ENCODE data around the gene QDPR. TPM values are rescaled to one million over a fixed set of nuclear protein-coding genes. Genes with fewer than 3 reads are reported as not detected.

QDPR gene
- total RNA-seq, 2 donors from 2014 or later, result 11.4 to 18.9 TPM

DNA sequence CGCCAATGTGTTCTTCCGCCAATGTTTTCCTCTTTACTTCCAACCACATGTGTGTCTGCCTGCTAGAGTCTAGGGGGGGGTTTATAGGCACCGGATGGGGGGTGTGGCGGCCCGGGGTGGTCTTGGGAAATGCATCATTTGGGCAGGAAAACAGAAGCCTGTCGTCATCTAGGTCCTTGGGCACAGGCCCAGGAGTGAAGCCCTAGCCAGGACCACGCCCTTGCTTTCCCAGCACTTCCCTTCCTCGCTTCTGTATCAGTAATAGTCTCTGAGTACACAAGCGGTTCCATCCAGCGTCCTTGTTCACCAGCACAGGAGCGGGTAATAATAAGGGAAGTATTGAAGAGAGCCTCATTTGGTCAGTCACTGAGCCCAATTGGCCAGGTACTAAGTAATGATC is 74.5 kb downstream of the QDPR start:
- H3K36me3 ChIP-seq, result no peaks in the 10 kb centered on the region
- intact Hi-C loops (cut with DNase I), result no loop called here
- no peak for DNase-seq (ENCODE audit: low spot score)
- H3K4me3 ChIP-seq, result no peak overlapping the region
- H3K9me3 ChIP-seq, result no peaks in the 10 kb centered on the region
- WGBS, result 94% methylated on average over 11 of the region's 11 CpGs
- H3K4me1 ChIP-seq (replicated peaks), result no peaks in the 10 kb centered on the region
- TF ChIP-seq POLR2AphosphoS5 (IDR thresholded peaks at IDR 0.05) (no peak), POLR2A (IDR thresholded peaks at IDR 0.05) (no peak)
- TF ChIP-seq, protein P1, sequence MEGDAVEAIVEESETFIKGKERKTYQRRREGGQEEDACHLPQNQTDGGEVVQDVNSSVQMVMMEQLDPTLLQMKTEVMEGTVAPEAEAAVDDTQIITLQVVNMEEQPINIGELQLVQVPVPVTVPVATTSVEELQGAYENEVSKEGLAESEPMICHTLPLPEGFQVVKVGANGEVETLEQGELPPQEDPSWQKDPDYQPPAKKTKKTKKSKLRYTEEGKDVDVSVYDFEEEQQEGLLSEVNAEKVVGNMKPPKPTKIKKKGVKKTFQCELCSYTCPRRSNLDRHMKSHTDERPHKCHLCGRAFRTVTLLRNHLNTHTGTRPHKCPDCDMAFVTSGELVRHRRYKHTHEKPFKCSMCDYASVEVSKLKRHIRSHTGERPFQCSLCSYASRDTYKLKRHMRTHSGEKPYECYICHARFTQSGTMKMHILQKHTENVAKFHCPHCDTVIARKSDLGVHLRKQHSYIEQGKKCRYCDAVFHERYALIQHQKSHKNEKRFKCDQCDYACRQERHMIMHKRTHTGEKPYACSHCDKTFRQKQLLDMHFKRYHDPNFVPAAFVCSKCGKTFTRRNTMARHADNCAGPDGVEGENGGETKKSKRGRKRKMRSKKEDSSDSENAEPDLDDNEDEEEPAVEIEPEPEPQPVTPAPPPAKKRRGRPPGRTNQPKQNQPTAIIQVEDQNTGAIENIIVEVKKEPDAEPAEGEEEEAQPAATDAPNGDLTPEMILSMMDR (IDR thresholded peaks at IDR 0.05), result no peak
- no peak overlapping the region for H3K27ac ChIP-seq
- no peaks in the 10 kb centered on the region for H3K27me3 ChIP-seq (replicated peaks; ENCODE audit: insufficient read depth)

DNA sequence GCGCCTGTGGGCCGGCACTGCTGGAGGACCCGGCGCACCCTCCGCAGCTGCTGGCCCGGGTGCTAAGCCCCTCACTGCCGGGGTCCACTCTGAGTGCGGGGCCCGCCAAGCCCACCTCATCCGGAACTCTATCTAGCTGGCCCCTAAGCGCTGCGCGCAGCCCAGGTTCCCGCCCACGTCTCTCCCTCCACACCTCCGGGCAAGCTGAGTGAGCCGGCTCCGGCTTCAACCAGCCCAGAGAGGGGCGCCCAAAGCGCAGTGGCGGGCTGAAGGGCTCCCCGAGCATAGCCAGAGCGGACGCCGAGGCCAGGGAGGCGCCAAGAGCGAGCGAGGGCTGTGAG is 75.2 kb downstream of the QDPR start:
- WGBS, result 98% methylated on average over 27 of the region's 28 CpGs
- Histone ChIP-seq H3K4me3 (no peak overlapping the region), H3K36me3 (no peaks in the 10 kb centered on the region), H3K27ac (no peak overlapping the region), H3K27me3 (replicated peaks; ENCODE audit: insufficient read depth) (no peaks in the 10 kb centered on the region), H3K4me1 (replicated peaks) (no peaks in the 10 kb centered on the region), H3K9me3 (no peaks in the 10 kb centered on the region)
- no peak for DNase-seq (ENCODE audit: low spot score)
- intact Hi-C loops (cut with DNase I), result no loop called here
- TF ChIP-seq, protein P1 (IDR thresholded peaks at IDR 0.05), result no peak
- TF ChIP-seq POLR2AphosphoS5 (IDR thresholded peaks at IDR 0.05) (no peak), POLR2A (IDR thresholded peaks at IDR 0.05) (no peak)

Other genes starting within 250 kb of the QDPR start
- gene CLRN2, start 3.1 kb upstream of the QDPR start, total RNA-seq, result not detected
- 10 to 100 TPM; 55.8 to 98.1 TPM for gene LAP3, start 65.1 kb upstream of the QDPR start, total RNA-seq
- gene MED28, start 102.6 kb upstream of the QDPR start, total RNA-seq, result 10 to 100 TPM; 17.2 to 21.3 TPM